Suprapubic skin (tissue), 4 donors: ENCODE results near the gene TBX3.

Experiments used
- CTCF ChIP-seq, 2 donors: fragments of 200-600 bp in 1 of 2; fragments of 450-650 bp in 1 of 2; sonication (generic) in 1 of 2; IDR thresholded peaks; one replicate each; pipeline ENCODE4 v1.5.1; 2016 to 2019; ENCODE audit warnings: antibody characterized with exemption in 2 of 2, mild to moderate bottlenecking in 1 of 2, moderate library complexity in 1 of 2
- EP300 ChIP-seq: sonication (generic); formaldehyde crosslinking; IDR thresholded peaks from one replicate; pipeline ENCODE4 v1.6.1; 2017; ENCODE audit warnings: antibody characterized with exemption
- POLR2A ChIP-seq, 2 donors: fragments of 450-650 bp; IDR thresholded peaks; one replicate each; pipeline ENCODE4 v1.6.1; 2017; ENCODE audit warnings: antibody characterized with exemption in 2 of 2, mild to moderate bottlenecking in 2 of 2, moderate library complexity in 2 of 2
- POLR2AphosphoS5 ChIP-seq, 3 donors: sonication (generic); formaldehyde crosslinking; IDR thresholded peaks; one replicate each; pipeline ENCODE4 v1.6.1; 2017; ENCODE audit warnings: antibody characterized with exemption in 3 of 3

- no peak for TF ChIP-seq CTCF (IDR thresholded peaks at IDR 0.05)
- no peak for TF ChIP-seq EP300
- TF ChIP-seq POLR2A (IDR thresholded peaks at IDR 0.05), result no peak
- TF ChIP-seq POLR2AphosphoS5 (IDR thresholded peaks at IDR 0.05), result no peak
Measured at GRCh38 chr12:114695305-114695592, 11.3 kb upstream of the TBX3 start.
